SK-N-SH (cell line): ENCODE data around the gene LGALS16. TPM values are rescaled to one million over a fixed set of nuclear protein-coding genes. Genes with fewer than 3 reads are reported as not detected.

Experiments used
- CTCF ChIA-PET: fragments of 300-600, 350-600 bp; formaldehyde crosslinking; extraction: SDS; loops from one replicate; lab custom pipeline; 2021; lab: Yijun Ruan, JAX
- POLR2A ChIA-PET: fragments of 350-600 bp; sonication (Branson Sonifier 250); formaldehyde crosslinking; extraction: SDS; loops from one replicate; lab custom pipeline; 2020; ENCODE audit warnings: antibody characterized with exemption, inconsistent platforms; lab: Yijun Ruan, JAX
- DNase-seq: peaks from one replicate; pipeline ENCODE4 v3.0.0; 2012
- H2AFZ ChIP-seq: fragments of 200-600 bp; sonication (generic); 2 replicates; pipeline ENCODE4 v1.8.1; 2016; ENCODE audit warnings: antibody characterized with exemption, mild to moderate bottlenecking, low read depth
- H3F3A ChIP-seq: fragments of 200-600 bp; sonication (generic); replicated peaks from 2 replicates; pipeline ENCODE3; 2016; ENCODE audit warnings: antibody characterized with exemption, mild to moderate bottlenecking; ENCODE audit not compliant: insufficient read depth
- H3K27ac ChIP-seq, 2 experiments: fragments of 200-500 bp in 1 of 2; fragments of 200-600 bp in 1 of 2; sonication (Bioruptor generic) in 1 of 2; sonication (generic), shearing (Covaris generic) in 1 of 2; 2 replicates each; pipeline versions ENCODE4 v1.5.1 to v1.6.1; 2014 to 2016; ENCODE audit warnings: low read depth in 2 of 2, inconsistent platforms in 1 of 2, low read length in 1 of 2, mild to moderate bottlenecking in 1 of 2, mixed read lengths in 1 of 2
- H3K27me3 ChIP-seq: fragments of 200-600 bp; sonication (generic), shearing (Covaris generic); 2 replicates; pipeline ENCODE4 v1.6.1; 2016; ENCODE audit warnings: mixed run types; ENCODE audit not compliant: insufficient read depth
- H3K36me3 ChIP-seq, 2 experiments: fragments of 200-500 bp in 1 of 2; fragments of 200-600 bp in 1 of 2; sonication (Bioruptor generic) in 1 of 2; sonication (generic) in 1 of 2; replicated peaks in 1 of 2; 2 replicates each; pipeline versions ENCODE3 to v1.5.1; 2014 to 2016; ENCODE audit warnings: low read length in 1 of 2, mild to moderate bottlenecking in 1 of 2; ENCODE audit not compliant: insufficient read depth in 2 of 2, control insufficient read depth in 1 of 2
- H3K4me1 ChIP-seq, 2 experiments: fragments of 200-500 bp in 1 of 2; fragments of 200-600 bp in 1 of 2; sonication (Bioruptor generic) in 1 of 2; sonication (generic), shearing (Covaris generic) in 1 of 2; 2 replicates each; pipeline versions ENCODE4 v1.5.1 to v1.6.1; 2014 to 2016; ENCODE audit warnings: low read depth in 1 of 2, low read length in 1 of 2, mixed run types in 1 of 2; ENCODE audit not compliant: insufficient read depth in 2 of 2, control insufficient read depth in 1 of 2
- H3K4me2 ChIP-seq: fragments of 200-600 bp; sonication (generic), shearing (Covaris generic); 2 replicates; pipeline ENCODE4 v1.6.1; 2017; ENCODE audit warnings: mixed run types
- H3K4me3 ChIP-seq, 2 experiments: fragments of 200-500 bp in 1 of 2; fragments of 200-600 bp in 1 of 2; sonication (Bioruptor generic) in 1 of 2; sonication (generic), shearing (Covaris generic) in 1 of 2; 2 replicates each; pipeline versions ENCODE4 v1.5.1 to v1.8.1; 2014 to 2016; ENCODE audit warnings: low read depth in 2 of 2, inconsistent platforms in 1 of 2, low read length in 1 of 2, mild to moderate bottlenecking in 1 of 2, mixed read lengths in 1 of 2, moderate library complexity in 1 of 2
- H3K79me2 ChIP-seq: fragments of 200-600 bp; sonication (generic); 2 replicates; pipeline ENCODE4 v1.8.1; 2017; ENCODE audit warnings: mild to moderate bottlenecking; ENCODE audit not compliant: insufficient read depth
- H3K9ac ChIP-seq: fragments of 200-600 bp; sonication (generic); 2 replicates; pipeline ENCODE4 v1.6.1; 2017; ENCODE audit warnings: mixed run types
- H3K9me2 ChIP-seq: fragments of 200-600 bp; sonication (generic); 2 replicates; pipeline ENCODE4 v1.6.1; 2017; ENCODE audit warnings: mixed run types
- H3K9me3 ChIP-seq: fragments of 200-600 bp; sonication (generic); 2 replicates; pipeline ENCODE4 v1.6.1; 2017; ENCODE audit warnings: mixed run types, mild to moderate bottlenecking, moderate library complexity
- H4K20me1 ChIP-seq: fragments of 200-600 bp; sonication (generic); 2 replicates; pipeline ENCODE4 v1.6.1; 2017; ENCODE audit warnings: mild to moderate bottlenecking, mixed run types; ENCODE audit not compliant: insufficient read depth
- GABPA ChIP-seq: IDR thresholded peaks from 2 replicates; pipeline ENCODE4 v1.4.0; 2012; ENCODE audit warnings: low read depth, mild to moderate bottlenecking
- NRF1 ChIP-seq: IDR thresholded peaks from 2 replicates; pipeline ENCODE4 v1.6.1; 2012; ENCODE audit warnings: low read depth, mild to moderate bottlenecking, low read length
- POLR2AphosphoS5 ChIP-seq: IDR thresholded peaks from 2 replicates; pipeline ENCODE4 v1.6.1; 2012; ENCODE audit warnings: low read depth, low read length
- RAD21 ChIP-seq: IDR thresholded peaks from 2 replicates; pipeline ENCODE4 v1.6.1; 2012; ENCODE audit warnings: mild to moderate bottlenecking, low read length
- RFX5 ChIP-seq: IDR thresholded peaks from 2 replicates; pipeline ENCODE4 v1.6.1; 2012; ENCODE audit warnings: mild to moderate bottlenecking, improper control_type of control experiment, low read length
- RXRA ChIP-seq: IDR thresholded peaks from 2 replicates; pipeline ENCODE4 v1.4.0; 2012; ENCODE audit warnings: low read depth, mild to moderate bottlenecking, borderline replicate concordance
- TCF12 ChIP-seq: IDR thresholded peaks from 2 replicates; pipeline ENCODE4 v1.4.0; 2012
- WGBS: methylation state at CpG from one replicate; pipeline ENCODE4 v1.1.6; 2017; ENCODE audit warnings: low lambda C conversion rate; 5-methylcytosine and 5-hydroxymethylcytosine counted together
- polyA plus RNA-seq, 3 experiments: library from polyadenylated mRNA; depleted of rRNA; stranded (reverse); fragments of >200 nt; gene quantifications; 2 replicates each; pipeline ENCODE4 v1.2.3, GENCODE V29; 2012
- TF ChIP-seq, protein P1 (sequence below): fragments of 200-600 bp; sonication (generic); IDR thresholded peaks from 2 replicates; pipeline ENCODE4 v1.6.1; 2017; ENCODE audit warnings: antibody characterized with exemption, mild to moderate bottlenecking, moderate library complexity
- TF ChIP-seq, protein P2 (sequence below): IDR thresholded peaks from 2 replicates; pipeline ENCODE4; 2012
- TF ChIP-seq, protein P3 (sequence below): fragments of 150-350 bp; IDR thresholded peaks from 2 replicates; pipeline ENCODE4 v1.6.1; 2016; ENCODE audit warnings: mild to moderate bottlenecking, low read depth, low read length

The LGALS16 gene
- polyA plus RNA-seq, 1 of the 3 experiments (the other 2 are of a cell fraction), result not detected

DNA sequence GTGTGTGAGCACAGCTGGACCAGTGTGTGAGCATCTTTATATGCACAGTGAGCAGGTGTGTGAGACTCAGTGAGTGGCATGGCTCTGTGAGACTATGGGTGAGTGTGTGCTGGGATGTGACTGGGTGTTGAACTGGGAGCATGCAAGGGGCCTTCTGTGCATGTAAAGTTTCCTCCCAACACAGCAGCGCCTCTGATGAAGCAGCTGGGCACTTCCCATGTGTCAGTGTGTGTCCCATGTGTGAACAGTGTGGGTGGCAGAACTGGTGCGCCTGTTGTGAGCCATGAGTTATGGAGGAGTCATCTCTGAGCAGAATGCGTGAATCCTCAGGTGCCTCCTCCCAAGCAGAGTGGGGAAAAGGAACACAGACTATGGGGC, 24.1 kb downstream of the LGALS16 start (continued):
- TF ChIP-seq TCF12 (no peak), GABPA (no peak), RXRA (no peak), POLR2AphosphoS5 (no peak)
- TF ChIP-seq, protein P1, sequence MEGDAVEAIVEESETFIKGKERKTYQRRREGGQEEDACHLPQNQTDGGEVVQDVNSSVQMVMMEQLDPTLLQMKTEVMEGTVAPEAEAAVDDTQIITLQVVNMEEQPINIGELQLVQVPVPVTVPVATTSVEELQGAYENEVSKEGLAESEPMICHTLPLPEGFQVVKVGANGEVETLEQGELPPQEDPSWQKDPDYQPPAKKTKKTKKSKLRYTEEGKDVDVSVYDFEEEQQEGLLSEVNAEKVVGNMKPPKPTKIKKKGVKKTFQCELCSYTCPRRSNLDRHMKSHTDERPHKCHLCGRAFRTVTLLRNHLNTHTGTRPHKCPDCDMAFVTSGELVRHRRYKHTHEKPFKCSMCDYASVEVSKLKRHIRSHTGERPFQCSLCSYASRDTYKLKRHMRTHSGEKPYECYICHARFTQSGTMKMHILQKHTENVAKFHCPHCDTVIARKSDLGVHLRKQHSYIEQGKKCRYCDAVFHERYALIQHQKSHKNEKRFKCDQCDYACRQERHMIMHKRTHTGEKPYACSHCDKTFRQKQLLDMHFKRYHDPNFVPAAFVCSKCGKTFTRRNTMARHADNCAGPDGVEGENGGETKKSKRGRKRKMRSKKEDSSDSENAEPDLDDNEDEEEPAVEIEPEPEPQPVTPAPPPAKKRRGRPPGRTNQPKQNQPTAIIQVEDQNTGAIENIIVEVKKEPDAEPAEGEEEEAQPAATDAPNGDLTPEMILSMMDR, result no peak
- TF ChIP-seq, protein P2, sequence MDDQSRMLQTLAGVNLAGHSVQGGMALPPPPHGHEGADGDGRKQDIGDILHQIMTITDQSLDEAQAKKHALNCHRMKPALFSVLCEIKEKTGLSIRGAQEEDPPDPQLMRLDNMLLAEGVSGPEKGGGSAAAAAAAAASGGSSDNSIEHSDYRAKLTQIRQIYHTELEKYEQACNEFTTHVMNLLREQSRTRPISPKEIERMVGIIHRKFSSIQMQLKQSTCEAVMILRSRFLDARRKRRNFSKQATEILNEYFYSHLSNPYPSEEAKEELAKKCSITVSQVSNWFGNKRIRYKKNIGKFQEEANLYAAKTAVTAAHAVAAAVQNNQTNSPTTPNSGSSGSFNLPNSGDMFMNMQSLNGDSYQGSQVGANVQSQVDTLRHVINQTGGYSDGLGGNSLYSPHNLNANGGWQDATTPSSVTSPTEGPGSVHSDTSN, result no peak

DNA sequence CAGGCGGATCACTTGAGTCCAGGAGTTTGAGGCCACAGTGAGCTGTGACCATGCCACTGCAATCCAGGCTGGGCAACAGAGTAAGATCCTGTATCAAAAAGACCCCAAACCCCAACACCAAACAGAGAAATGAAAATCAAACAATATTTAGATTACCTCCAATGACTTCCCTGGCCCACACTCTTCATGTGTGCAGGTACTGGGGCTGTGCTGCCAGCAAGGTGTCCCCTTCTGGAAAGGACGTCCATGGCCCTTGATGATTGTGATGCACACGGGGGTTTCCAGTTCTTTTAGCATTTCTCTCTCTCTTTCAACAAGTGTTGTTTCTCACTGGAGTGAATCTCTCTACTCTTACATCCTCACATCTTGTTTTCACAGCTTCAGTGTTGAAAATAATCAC, 24.9 kb downstream of the LGALS16 start:
- WGBS, result 10% methylated on average over 3 of the region's 3 CpGs
- DNase-seq, result no peak
- H3K9me3 ChIP-seq, result no peaks in the 10 kb centered on the region
- H3K4me2 ChIP-seq, result no peak overlapping the region
- no peak overlapping the region for H3K4me3 ChIP-seq
- H3K79me2 ChIP-seq, result no peaks in the 10 kb centered on the region
- TF ChIP-seq, protein P1, result no peak
- TF ChIP-seq, protein P3, sequence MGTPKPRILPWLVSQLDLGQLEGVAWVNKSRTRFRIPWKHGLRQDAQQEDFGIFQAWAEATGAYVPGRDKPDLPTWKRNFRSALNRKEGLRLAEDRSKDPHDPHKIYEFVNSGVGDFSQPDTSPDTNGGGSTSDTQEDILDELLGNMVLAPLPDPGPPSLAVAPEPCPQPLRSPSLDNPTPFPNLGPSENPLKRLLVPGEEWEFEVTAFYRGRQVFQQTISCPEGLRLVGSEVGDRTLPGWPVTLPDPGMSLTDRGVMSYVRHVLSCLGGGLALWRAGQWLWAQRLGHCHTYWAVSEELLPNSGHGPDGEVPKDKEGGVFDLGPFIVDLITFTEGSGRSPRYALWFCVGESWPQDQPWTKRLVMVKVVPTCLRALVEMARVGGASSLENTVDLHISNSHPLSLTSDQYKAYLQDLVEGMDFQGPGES, result no peak
- TF ChIP-seq NRF1 (no peak), RFX5 (no peak), RAD21 (no peak)
- no peaks in the 10 kb centered on the region for H3K9me2 ChIP-seq
- H3K27ac ChIP-seq, result no peak overlapping the region
- no peak overlapping the region for H2AFZ ChIP-seq
- H3K27me3 ChIP-seq, result peaks cover 6% of the 10 kb centered on the region; the same call in 1 of the 2 replicates
- no peaks in the 10 kb centered on the region for H3K4me1 ChIP-seq
- ChIA-PET POLR2A (no interaction called here), CTCF (interaction anchor here (1.5 kb wide), 1 partner anchor 130 kb away, joined by 4 read pairs; no protein-coding TSS in a partner anchor)
- H3K36me3 ChIP-seq, result no peaks in the 10 kb centered on the region
- no peaks in the 10 kb centered on the region for H3F3A ChIP-seq
- no peak overlapping the region for H3K9ac ChIP-seq
- no peaks in the 10 kb centered on the region for H4K20me1 ChIP-seq
